Measurements from ENCODE around the gene NUDCD3. TPM values are rescaled to one million over a fixed set of nuclear protein-coding genes. Genes with fewer than 3 reads are reported as not detected.

NUDCD3 gene
- total RNA-seq, 3 donors from 2014 or later, result 52.1 to 64.0 (median 60.0) TPM

DNA sequence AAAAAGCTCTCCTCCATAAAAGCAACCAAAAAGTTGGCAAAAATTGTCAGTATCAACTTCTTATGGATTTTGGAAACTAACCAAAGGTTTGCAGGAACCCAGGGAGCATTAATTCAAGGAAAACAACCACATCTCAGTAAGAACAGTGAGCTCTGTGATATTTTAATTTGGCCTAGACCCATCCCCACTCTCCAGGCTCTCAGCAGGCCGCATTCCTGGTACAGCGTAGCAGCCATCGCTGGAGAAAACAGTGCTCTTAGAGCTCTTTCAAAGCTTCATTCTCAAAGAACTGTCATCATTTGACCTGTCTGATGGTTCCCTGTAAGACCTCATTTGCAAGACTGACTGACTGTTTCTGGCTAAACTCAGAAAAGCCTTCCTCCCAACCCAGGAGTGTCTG, 81.9 kb downstream of the NUDCD3 start:
- Histone ChIP-seq H3K27me3 (no peaks in the 10 kb centered on the region), H3K4me3 (no peak overlapping the region), H3K36me3 (no peaks in the 10 kb centered on the region), H3K9me3 (no peaks in the 10 kb centered on the region), H3K27ac (no peak overlapping the region), H3K4me1 (no peaks in the 10 kb centered on the region)
- no peak for DNase-seq (ENCODE audit: low spot score in 2 of 2)
- TF ChIP-seq POLR2AphosphoS5 (IDR thresholded peaks at IDR 0.05), result no peak
- TF ChIP-seq, protein P1, sequence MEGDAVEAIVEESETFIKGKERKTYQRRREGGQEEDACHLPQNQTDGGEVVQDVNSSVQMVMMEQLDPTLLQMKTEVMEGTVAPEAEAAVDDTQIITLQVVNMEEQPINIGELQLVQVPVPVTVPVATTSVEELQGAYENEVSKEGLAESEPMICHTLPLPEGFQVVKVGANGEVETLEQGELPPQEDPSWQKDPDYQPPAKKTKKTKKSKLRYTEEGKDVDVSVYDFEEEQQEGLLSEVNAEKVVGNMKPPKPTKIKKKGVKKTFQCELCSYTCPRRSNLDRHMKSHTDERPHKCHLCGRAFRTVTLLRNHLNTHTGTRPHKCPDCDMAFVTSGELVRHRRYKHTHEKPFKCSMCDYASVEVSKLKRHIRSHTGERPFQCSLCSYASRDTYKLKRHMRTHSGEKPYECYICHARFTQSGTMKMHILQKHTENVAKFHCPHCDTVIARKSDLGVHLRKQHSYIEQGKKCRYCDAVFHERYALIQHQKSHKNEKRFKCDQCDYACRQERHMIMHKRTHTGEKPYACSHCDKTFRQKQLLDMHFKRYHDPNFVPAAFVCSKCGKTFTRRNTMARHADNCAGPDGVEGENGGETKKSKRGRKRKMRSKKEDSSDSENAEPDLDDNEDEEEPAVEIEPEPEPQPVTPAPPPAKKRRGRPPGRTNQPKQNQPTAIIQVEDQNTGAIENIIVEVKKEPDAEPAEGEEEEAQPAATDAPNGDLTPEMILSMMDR (IDR thresholded peaks at IDR 0.05), result no peak
- TF ChIP-seq POLR2A (IDR thresholded peaks at IDR 0.05), result no peak
- intact Hi-C loops (cut with DNase I; ENCODE audit: low total_unique reads), result no loop called here

DNA sequence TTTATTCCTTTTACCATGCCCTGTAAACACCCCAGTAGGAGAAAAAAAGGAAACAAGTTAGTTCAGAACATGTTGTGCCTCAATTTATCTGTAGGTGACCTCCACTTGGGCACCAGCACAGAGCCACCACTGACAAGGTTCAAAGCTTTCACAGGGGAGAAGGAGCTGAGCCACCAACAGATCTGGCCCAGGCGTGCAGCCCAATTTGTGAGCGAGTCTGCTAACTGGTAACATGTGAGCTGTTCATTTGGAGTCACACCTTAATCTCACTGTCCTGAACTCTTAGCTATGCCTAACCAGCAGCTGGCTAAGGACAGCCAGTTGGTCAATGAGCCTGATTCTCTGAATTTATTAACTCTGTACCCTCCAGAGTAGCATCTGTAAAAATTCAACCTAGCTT, 86.7 kb downstream of the NUDCD3 start:
- TF ChIP-seq, protein P1 (IDR thresholded peaks at IDR 0.05), result no peak
- TF ChIP-seq POLR2AphosphoS5 (IDR thresholded peaks at IDR 0.05) (no peak), POLR2A (IDR thresholded peaks at IDR 0.05) (no peak)
- no peaks in the 10 kb centered on the region for H3K27me3 ChIP-seq
- H3K36me3 ChIP-seq, result no peaks in the 10 kb centered on the region
- H3K4me3 ChIP-seq, result no peak overlapping the region
- DNase-seq (ENCODE audit: low spot score in 2 of 2), result no peak
- H3K4me1 ChIP-seq, result no peaks in the 10 kb centered on the region
- intact Hi-C loops (cut with DNase I; ENCODE audit: low total_unique reads), result no loop called here
- no peaks in the 10 kb centered on the region for H3K9me3 ChIP-seq
- no peak overlapping the region for H3K27ac ChIP-seq

DNA sequence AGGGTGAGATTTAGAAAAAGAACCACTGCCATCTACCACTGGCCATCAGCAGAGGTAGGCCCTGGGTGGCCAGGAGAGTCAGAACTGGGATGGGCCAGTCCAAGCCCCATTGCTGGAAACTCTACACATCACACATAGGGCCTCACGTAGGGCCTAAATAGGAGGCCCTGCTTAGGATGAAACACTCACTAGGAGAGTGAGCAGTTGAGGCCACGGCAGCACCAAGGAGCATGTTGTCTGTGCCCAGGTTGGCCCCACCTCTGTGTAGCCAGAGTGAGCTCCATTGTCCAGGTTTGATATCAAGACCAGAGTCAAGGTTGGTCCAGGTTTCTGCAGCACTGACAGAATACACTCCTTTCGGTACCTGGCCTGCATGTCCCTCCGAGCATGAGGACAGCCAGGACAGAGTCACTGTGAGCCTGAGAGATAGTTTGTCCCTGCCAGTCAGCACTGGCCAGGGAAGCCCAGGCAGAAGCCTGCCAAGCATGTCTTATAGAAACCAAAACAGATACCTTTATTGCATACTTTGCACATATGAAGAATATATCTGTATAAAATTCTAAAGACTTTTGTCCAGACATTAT, 87.2 kb downstream of the NUDCD3 start:
- Histone ChIP-seq H3K27ac (no peak overlapping the region), H3K4me3 (no peak overlapping the region), H3K9me3 (no peaks in the 10 kb centered on the region), H3K27me3 (no peaks in the 10 kb centered on the region), H3K4me1 (no peaks in the 10 kb centered on the region), H3K36me3 (no peaks in the 10 kb centered on the region)
- TF ChIP-seq POLR2A (IDR thresholded peaks at IDR 0.05) (no peak), POLR2AphosphoS5 (IDR thresholded peaks at IDR 0.05) (no peak)
- TF ChIP-seq, protein P1 (IDR thresholded peaks at IDR 0.05), result no peak
- intact Hi-C loops (cut with DNase I; ENCODE audit: low total_unique reads), result no loop called here
- no peak for DNase-seq (ENCODE audit: low spot score in 2 of 2)

DNA sequence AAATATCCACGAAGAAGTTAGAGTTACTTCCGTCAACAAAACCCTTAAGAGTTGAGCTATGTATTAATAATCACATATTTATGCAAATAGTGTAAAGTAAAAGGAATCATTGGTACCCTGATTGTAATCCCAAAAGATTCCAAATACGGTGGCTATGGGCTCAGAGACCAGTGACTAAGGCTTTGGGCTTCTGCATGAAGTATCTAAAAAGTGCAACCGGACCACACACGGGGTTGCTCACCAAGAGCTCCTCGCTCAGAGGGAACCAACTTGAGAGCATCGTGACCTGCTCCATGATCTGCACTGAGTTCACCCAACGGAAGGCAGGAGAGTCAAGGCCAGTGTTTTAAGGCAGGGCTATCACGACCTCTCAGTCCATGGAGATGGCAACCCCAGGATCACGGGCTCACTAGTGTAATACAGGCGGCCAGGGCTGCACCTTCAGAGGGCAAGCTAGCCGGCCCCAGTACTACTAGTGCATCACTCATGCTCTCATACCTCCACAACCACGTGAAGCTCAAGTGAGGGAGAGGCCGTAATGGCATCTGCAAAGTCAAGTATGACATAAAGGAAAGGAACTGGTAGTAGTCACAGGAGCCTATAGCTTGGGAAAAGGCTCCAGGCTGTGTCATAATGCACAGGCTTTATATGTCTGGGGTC, 87.9 kb downstream of the NUDCD3 start:
- DNase-seq (ENCODE audit: low spot score in 2 of 2), result no peak
- Histone ChIP-seq H3K4me3 (no peak overlapping the region), H3K4me1 (no peaks in the 10 kb centered on the region), H3K9me3 (no peaks in the 10 kb centered on the region), H3K27ac (no peak overlapping the region), H3K36me3 (no peaks in the 10 kb centered on the region), H3K27me3 (no peaks in the 10 kb centered on the region)
- TF ChIP-seq, protein P1 (IDR thresholded peaks at IDR 0.05), result no peak
- TF ChIP-seq POLR2A (IDR thresholded peaks at IDR 0.05) (no peak), POLR2AphosphoS5 (IDR thresholded peaks at IDR 0.05) (no peak)
- intact Hi-C loops (cut with DNase I; ENCODE audit: low total_unique reads), result no loop called here

DNA sequence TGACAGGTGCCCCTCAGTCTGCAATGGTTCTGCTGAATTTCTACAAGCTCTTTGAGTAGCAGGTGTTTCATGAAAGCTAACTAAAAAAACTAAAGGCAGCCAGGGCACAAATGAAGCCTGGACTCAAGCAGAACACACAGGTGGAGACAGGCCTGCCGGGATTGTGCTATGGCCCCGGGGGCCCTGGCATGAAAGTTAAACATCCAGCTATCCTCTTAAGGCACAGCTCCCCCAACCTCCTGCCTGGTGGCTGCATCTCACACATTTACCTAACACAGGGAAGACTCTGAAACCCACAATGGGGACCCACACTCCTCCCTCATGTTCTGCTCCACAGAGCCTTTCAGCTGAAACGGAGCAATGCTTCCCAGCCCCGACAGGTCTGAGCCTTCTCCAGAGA, 88.8 kb downstream of the NUDCD3 start:
- Histone ChIP-seq H3K27ac (no peak overlapping the region), H3K36me3 (no peaks in the 10 kb centered on the region), H3K4me3 (no peak overlapping the region), H3K27me3 (no peaks in the 10 kb centered on the region), H3K4me1 (no peaks in the 10 kb centered on the region), H3K9me3 (no peaks in the 10 kb centered on the region)
- TF ChIP-seq, protein P1 (IDR thresholded peaks at IDR 0.05), result no peak
- TF ChIP-seq POLR2A (IDR thresholded peaks at IDR 0.05) (no peak), POLR2AphosphoS5 (IDR thresholded peaks at IDR 0.05) (no peak)
- intact Hi-C loops (cut with DNase I; ENCODE audit: low total_unique reads), result no loop called here
- DNase-seq (ENCODE audit: low spot score in 2 of 2), result no peak
